Measurements from ENCODE around the gene TCF4.

The TCF4 gene

DNA sequence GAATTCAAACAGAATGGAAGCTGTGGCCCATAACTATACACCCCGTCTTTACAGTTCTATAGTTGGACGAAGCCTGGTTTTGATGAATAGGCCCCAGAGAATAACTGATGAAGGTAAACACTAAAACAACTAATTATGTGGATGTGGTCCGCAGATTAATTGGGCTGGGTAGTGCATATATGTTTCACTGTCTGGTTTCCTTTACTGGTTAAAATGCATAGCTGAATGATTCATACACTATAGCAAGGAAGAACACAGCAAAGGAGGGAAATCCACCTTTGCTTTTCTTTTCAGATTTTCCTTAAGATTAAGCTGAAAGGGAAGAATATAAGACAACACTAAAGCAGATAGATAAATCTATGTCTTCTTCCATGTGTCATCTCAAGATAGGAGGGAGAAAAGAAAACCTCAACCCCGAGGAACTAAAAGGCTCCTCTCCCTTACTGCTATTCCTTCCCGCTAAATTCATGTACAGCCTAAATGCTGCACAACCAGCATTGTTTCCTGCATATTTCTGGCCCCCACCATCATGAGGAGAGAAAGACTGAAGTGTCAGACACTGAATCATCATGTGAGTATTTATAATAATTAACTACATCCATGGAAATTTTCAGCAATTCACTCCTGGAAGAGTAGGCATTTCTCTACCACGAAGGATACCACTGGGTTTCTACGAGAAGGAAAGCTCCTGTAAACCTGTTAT lies 331.6 kb downstream of the TCF4 start:
- no peak for DNase-seq (ENCODE audit: low spot score)

DNA sequence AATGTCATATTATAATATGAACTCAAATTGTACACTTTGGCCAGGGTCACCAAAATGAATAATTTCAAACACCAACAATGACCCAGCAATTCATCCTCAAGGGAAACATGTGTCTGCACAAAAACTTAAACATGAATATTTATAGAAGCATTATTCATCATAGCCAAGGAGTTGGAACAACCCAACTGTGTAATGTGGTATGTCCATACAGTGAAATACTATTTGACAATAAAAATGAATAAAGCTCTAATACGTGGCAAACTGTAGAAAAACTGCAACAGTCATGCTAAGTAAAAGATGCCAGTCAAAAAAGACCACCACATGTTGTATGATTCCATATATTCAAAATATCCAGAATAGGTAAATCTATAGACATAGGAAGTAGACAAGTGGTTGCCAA lies 334.2 kb downstream of the TCF4 start:
- no peak for DNase-seq (ENCODE audit: low spot score)

DNA sequence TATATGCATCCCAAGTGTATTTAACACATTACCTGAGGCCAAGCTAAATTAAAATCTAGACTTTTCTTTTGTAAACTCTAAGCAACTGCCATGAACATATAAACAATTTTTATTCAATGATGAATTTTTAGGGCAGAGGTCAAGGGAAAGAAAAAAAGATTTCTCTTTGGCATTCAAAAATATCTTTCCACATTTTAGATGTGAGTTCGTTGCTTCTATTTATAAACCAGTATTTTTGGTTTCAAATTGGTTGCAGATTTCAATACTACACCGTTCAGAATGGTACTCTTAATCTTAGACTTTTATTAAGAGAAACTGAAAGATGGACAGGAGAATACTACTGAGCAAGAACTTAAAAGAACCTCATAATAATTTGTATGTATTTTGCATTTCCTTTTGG lies 335.1 kb downstream of the TCF4 start:
- no peak for DNase-seq (ENCODE audit: low spot score)

DNA sequence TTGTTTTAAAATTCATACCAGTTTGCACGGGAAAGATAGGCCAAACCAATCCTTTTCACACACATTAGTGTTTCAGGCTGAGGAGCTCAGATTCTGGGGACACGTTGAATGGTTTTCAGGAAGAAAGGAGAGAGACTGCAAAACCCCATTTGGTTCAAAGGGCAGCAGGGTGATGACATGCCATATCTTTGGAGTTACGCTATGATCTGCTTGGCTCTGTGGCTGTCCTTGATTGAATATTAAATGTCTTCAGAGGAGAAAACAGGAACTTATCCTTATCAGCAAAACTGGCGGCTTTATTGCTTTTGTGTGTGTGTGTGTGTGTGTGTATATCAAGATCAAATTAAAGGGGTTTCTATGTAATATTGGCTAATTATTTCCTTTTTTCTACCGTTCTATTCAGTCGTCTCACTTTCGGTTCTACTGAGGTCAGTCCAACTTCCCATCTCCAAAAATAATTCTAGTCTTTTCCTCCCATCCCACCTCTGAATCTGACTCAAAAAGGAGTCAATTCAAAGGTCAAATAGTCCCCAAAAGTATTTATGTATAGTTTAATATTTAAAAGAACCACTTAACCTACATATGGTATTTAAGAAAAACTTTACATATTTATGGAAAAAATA lies 335.8 kb downstream of the TCF4 start:
- DNase-seq (ENCODE audit: low spot score) = no peak

DNA sequence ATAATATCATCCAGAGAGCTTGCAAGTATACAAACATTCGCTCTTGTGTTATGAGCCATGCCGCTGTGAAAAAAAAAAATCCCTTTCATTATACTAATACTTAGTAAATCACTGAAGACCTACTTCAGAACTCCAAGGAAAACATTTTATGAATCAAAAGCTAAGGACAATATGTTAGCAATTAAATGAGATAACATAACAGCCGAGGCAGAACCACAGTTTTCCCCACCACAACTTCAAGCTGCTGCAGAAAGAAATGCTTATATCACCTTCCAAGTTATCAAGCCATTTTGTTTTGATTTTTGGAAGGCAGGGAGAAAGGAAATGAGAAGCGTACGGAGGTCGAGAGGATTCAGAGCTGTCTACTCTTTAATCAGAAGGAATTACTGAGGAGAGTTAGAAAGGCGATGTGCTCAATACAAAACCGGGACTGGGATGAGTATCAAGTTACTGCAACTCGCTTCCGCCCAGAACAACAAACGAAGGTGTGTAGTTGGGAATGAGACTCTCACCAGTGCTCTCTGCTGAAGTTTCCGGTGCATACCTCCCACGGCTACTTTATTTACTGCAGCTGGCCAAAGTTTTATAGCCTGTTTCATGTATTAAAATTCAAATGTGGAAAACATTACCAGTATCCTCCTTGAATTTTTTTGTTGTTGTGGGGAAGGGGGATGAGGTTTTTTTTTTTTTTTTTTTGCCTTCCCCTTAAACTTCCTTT lies 336.6 kb downstream of the TCF4 start:
- no peak for DNase-seq (ENCODE audit: low spot score)

DNA sequence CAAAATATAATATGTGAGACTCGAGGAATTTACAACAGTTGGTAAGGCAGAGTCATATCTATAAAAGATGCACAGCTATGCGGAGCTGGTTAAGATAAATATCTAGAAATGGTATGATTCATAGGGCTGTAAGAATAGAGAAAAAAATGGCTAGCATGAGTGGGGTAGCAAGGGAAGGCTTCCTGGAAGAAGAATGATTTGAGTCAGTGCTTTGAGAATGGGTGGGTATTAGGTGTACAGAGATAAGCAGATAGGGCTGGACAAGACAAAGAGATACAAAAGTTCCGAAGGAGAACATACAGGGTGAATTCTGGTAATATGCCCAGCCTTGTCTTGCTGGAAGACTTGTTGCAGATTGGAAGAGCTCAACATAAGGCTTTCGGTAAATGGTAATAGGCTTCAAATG lies 337.2 kb downstream of the TCF4 start:
- DNase-seq (ENCODE audit: low spot score) = no peak

DNA sequence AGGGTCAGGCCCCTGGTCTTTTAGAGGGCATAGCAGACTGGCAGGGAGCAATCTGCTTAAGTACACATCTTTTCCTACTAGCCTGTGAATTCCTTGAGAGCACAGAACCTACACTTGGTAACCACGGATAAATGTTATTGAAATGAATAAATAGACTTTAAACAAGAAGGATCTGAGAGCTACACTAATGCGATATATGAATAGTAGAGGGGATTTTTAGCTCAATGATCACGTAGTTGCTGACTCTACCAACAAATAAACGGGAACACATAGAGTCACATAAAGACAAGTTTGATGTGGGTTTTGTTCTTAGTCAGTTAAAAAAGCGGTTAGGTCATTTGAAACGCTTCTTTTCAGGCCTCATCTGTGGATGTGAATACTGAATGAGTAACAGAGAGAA lies 338.4 kb downstream of the TCF4 start:
- DNase-seq (ENCODE audit: low spot score) = no peak

DNA sequence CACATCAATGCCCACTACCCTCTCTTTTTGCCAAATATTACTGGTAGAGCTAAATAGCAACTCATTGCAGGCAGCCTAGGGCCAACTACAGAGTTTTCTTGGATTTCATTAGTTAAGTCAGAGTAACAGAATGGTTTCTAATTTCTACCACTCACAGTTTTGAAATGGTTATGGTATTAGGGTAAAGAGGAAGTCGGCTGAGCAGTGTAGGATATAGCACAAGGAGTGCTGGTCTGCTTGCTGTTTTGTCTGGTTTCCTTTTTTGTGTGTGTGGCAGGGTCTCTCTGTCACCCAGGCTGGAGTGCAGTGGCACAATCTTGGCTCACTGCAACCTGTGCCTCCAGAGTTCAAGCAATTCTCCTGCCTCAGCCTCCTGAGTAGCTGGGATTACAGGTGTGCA lies 339.5 kb downstream of the TCF4 start:
- no peak for DNase-seq (ENCODE audit: low spot score)

DNA sequence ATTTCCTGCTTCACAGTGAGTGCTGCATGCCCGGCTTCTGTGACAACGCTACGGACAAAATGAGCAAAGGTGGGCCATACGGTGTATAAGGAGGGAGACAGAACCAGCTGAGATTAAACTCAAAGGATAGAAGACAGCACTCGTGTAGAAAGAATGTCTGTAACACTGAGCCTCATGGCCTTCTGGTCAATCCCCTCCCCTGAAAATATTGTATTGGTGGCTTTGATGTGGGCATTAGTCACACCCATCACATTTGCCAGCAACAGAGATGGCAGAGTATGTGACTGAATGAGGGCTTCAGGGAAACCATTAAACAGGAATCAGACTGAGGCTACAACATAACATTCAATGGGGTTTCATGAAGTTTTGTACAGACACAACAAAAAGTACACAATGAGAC lies 341.0 kb downstream of the TCF4 start:
- DNase-seq (ENCODE audit: low spot score) = no peak

DNA sequence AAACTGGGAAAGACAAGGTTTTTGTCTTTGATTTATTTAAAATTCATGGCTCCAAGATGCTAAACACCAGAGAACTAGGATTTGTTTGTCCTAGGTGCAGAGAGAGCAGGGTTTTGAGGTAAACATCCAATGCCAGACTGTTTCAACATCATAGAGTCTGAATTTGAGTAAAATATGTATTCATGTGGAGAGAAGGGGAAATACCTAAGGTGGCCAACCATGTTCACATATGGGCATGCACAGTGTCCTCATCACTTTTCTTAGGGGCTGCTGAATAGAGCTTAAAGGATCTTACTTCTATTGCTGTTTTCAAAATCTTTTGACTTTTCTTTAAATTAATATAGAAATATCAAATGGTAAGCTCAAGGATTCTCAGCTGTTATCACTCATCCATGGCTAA lies 341.7 kb downstream of the TCF4 start:
- DNase-seq (ENCODE audit: low spot score) = no peak

DNA sequence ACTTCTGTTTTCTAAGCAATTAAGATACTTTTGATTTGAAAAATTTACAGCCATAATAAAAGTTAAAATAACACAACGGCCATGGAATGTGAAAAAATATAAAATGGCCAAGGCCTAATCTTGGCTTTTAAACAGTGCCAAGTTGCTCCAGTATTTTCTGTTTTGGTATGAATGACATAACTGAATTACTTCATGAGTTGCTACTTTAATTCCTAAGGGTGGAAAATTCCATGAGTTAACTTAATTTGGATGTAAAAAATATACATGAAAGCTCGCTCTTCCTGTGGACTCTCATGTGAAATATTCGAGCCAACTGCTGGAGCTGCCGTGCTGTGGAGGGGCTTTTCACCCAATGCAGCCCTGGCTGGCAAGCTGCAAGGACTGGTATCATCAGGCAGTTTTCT lies 342.8 kb downstream of the TCF4 start:
- DNase-seq (ENCODE audit: low spot score) = no peak

DNA sequence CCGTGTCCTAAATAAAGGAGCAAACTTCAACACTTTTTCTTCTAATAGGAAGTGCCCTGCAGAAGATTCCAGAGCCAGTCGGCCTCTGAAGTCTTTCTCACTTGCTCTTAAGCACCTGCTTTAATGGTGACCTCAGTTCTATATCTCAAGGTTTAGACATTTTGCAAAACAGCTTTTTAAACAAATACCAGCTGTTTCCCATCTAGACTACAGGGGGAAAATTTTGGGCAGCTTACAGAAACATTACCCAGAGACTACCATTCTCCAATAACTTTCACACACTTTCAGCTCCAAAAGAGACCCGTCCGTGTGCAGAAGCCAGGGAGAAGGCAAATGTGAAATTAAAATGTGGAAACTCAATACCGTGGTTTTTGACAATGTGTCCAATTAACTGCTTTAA lies 343.4 kb downstream of the TCF4 start:
- DNase-seq (ENCODE audit: low spot score) = no peak

DNA sequence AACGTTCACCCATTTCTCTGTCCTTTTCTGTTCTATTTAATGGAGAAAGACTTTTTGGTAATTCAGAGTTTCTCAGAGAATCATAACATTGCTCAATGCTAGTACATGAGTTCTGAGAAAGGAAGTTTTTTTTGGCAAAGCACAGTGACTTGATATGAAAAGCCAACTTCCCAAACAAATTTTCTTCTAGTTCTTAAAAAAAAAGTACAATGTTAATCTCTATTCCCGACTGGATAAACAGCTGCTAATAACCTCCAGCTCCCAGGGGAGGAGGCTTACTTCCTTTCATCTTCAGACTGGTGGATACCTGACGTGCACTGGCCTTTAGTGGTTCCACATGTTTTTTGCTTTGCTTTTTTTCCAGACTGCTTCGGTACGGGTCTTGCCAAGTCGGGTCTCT lies 344.1 kb downstream of the TCF4 start:
- no peak for DNase-seq (ENCODE audit: low spot score)

DNA sequence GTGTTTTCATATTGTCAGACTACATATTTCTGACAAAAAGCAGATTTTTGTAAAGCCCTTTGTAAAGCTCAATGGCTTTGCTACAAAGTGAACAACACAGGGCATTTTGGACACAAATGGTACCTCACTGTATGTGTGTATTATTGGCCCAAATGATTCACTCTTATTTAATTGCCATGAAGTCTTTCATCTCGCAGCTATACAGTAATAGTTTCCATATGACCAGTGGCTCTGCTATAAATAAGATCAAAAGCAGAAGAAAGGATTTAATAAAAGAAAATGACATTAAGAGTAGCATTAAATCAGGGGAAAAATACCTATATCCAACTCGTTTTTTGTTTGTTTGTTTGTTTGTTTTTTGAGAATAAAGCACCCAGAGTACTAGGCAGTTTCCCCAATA lies 344.7 kb downstream of the TCF4 start:
- no peak for DNase-seq (ENCODE audit: low spot score)

DNA sequence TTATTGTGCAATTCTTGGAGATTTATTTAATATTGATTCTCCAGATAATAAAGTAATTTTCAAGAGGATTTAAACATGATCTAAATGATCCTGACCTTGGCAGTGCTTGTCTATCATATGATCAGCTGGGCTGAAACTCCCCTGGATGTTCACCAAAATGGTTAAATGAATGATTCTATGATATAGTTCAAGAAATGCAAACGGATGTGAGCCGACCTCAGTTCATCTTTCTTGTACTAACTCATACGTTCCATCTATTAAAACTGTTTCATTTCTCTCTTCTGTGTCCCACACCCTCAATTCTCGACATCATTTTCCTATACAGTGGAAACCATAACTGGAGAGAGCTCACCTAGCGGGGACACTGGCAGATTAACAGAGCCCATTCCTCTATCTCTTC lies 347.0 kb downstream of the TCF4 start:
- DNase-seq (ENCODE audit: low spot score) = no peak

DNA sequence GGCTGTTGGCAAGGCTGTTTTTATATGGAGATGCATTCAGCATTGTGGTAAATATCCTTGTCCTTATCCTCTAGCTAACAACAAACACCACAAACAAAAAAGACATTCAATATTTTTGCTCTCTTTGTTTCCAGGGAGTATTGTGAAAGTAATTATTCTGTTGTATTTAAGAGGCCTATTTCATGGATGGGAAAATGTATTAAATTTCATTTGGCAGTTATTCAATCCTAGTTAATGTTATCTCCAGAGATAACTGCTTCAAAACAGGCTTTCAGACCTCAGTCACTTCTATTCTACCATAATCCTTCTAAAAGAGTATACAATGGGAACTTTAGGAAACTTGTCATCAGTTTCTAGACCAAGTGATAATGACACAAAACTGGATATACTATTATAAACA lies 348.3 kb downstream of the TCF4 start:
- no peak for DNase-seq (ENCODE audit: low spot score)

DNA sequence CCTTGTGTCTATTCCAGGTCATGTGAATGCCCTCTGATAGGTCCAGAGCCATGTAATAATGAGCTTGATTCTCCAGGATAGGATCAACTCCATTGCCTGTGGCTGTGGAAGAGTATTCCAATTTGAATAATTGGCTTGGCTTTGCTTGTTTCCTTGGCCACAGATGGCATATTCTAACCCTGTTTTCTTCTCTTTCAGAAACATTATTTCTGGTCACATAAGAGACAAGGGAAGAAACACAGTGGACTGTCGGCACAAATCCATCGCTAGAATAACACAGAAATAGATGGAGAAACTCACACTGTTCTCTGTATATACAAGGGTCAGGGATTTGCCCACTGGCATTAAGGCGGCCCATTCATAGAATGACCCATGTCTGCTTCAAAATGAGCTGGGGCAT lies 350.3 kb downstream of the TCF4 start:
- DNase-seq (ENCODE audit: low spot score) = no peak

DNA sequence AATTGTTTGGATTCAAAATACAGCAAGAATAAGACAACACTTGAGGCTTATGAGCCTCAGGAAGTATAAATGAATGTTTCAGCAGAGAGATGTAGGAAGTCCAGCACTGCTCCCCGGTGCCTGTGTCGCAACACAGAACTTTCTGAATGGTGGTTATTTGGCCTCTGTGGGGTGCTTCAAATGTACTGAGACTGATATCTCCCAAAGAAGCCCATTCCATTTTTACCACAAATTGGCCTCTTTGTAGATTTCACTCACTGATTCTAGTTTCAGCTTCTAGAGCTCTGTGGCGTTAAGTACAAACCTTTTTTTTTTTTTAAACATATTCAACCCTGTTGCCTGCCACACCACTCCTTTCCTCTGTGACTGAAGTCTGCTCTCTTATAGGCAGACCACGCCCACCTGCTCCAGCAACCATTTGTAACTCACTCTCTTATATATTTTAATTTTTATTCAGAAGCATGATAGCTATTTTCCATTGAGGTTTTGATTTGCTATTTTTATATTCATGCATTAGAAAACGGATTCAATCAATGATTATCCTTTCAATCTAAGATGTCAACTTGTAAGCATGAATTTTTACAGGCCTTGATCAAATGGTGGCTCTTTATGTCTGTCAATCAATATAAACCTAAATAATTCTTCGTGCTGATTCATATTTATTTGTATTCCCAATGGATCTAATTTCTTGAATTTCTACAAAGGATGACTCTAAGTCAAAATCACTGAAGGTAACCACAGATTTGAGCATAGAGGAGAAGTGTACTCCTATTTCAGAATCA lies 351.7 kb downstream of the TCF4 start:
- DNase-seq (ENCODE audit: low spot score) = no peak

DNA sequence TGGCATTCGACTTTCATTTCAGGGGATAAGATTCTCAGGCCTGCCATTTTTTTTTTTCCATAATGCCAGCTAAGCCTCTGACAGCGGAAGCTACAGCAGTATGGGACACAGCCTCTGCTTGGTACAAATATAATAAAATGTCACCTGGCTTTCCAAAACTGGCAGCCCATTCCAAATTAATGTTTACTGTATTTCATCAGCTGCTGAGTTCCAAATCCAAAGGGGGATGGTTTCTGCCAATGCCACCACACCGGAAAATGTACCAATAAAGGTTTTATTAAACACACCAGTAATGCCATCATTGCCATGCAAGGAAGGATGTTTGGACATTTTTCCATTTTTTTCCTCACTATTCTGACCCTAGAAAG lies 352.9 kb downstream of the TCF4 start:
- DNase-seq (ENCODE audit: low spot score) = no peak

DNA sequence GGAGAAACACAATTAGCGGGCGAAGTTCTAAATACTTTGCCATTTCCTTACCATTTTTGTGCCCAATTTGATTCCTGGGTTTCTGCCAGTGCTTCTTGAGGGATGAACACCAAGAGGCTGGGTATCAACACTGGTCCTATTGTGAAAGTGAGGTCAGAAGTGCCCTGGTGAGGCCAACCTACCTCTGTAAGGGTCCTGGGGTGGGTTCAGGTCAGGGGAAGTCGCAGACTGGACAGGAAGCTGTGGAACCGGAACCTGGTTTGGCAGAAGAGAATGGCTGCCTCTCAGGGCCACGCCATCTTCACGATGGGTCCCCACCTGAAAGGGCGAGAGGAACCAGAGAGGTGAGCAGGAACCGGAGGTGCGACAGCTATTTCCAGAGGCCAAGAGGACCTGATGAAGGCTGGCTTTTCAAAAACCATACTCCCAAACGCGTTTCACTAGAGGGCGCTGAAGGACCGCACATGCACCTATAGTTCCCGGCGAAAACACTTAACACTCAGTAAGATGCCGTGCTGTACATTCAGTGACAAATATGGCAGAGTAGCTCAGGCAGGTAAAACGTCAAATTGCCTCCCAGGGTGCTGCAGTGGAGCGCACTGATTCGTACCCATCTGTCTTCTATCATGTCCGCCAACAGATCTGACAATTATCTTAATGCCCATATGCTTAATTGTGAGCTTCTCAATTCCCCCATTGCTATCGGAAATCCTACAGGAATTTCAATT lies 353.5 kb downstream of the TCF4 start:
- peak; percentile 5 for DNase-seq (ENCODE audit: low spot score)

DNA sequence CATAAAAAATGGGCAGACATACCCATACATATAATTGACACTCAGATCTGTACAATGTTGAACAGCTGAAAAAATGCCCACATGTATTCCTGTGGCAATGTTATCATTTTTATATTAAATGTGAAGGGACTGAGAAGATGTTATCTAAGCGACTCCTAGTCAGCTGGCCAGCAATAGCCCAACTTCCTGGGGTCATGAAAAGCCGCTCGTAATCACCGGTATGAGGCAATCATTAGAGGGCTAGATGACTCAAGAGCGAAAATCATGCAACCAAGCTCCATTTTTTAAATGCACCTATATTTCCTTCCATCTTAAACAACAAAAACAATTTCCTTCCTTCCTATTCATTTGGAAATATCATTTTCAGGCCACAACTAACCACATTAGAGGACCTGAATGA lies 354.1 kb downstream of the TCF4 start:
- no peak for DNase-seq (ENCODE audit: low spot score)

DNA sequence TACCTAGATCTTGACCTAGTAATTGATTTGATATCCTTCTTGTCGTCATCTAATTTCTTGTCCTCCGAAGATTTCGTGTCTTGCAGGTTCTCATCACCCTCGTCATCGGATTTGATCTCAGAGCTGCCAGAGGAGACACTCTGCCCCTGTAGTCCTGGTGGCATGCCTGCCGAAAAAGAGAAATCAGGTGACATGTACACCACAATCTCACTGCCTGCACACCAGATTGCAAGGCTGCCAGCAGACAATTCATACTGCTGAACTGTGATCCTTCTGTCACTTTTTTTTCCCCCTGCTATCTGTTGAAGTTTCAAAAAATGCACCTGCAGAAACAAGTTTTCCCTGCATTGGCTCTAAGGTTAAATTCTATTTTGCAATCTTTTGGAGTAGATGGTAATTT lies 355.5 kb downstream of the TCF4 start:
- no peak for DNase-seq (ENCODE audit: low spot score)
